Astrocyte (in vitro differentiated cells and primary cell): ENCODE data around the gene MGST3.

Source experiments
- EZH2 ChIP-seq: IDR thresholded peaks from 2 replicates; pipeline ENCODE4 v1.6.1; 2012; ENCODE audit warnings: mild to moderate bottlenecking, low read length, inconsistent platforms; ENCODE audit not compliant: insufficient read depth
- TF ChIP-seq, protein P1 (sequence below): IDR thresholded peaks from 2 replicates; pipeline ENCODE4 v1.5.1; 2011; ENCODE audit warnings: low read depth, mild to moderate bottlenecking, inconsistent platforms, low read length, moderate library complexity; ENCODE audit not compliant: insufficient read depth

DNA sequence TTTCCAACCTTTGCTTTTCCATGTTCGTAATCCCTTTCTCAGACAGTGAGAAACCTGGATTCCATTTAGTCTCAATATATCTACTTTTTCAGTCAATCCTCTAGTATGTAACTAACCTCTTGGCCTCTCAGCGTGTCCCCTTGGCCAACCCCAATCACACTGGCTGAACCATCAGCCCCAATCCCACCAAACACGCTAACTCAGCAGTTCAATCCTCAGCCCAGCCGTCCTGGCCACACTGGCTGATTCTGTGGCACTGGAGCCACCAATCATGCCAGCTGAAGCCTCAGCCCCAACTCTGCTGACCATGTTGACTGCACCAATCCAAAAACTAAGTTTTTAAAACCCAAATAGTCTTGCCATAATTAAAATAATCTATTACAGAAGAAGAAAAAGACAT is 6.6 kb upstream of the MGST3 start:
- TF ChIP-seq EZH2: no peak
- TF ChIP-seq, protein P1, sequence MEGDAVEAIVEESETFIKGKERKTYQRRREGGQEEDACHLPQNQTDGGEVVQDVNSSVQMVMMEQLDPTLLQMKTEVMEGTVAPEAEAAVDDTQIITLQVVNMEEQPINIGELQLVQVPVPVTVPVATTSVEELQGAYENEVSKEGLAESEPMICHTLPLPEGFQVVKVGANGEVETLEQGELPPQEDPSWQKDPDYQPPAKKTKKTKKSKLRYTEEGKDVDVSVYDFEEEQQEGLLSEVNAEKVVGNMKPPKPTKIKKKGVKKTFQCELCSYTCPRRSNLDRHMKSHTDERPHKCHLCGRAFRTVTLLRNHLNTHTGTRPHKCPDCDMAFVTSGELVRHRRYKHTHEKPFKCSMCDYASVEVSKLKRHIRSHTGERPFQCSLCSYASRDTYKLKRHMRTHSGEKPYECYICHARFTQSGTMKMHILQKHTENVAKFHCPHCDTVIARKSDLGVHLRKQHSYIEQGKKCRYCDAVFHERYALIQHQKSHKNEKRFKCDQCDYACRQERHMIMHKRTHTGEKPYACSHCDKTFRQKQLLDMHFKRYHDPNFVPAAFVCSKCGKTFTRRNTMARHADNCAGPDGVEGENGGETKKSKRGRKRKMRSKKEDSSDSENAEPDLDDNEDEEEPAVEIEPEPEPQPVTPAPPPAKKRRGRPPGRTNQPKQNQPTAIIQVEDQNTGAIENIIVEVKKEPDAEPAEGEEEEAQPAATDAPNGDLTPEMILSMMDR: no peak
